ENCODE results near the gene PLSCR5. TPM values are rescaled to one million over a fixed set of nuclear protein-coding genes. Genes with fewer than 3 reads are reported as not detected.

The PLSCR5 gene
- total and polyA plus RNA-seq, 2 donors: not detected

GRCh38 chr3:146621723-146622122 lies 16.6 kb upstream of the PLSCR5 start:
- H3K36me3 ChIP-seq (ENCODE audit: insufficient read depth): no peaks in the 10 kb centered on the region
- H3K4me3 ChIP-seq (ENCODE audit: low read depth, low read length): no peak overlapping the region
- H3K27ac ChIP-seq (ENCODE audit: low read depth): no peak overlapping the region
- no peak for DNase-seq (ENCODE audit: extremely low spot score)
- no peaks in the 10 kb centered on the region for H3K4me1 ChIP-seq (ENCODE audit: insufficient read depth)

GRCh38 chr3:146612015-146612414 lies 6.9 kb upstream of the PLSCR5 start:
- WGBS: 91% methylated on average over 2 of the region's 2 CpGs
- Histone ChIP-seq H3K4me3 (ENCODE audit: low read depth, low read length) (no peak overlapping the region), H3K4me1 (ENCODE audit: insufficient read depth) (no peaks in the 10 kb centered on the region), H3K27ac (ENCODE audit: low read depth) (no peak overlapping the region), H3K36me3 (ENCODE audit: insufficient read depth) (no peaks in the 10 kb centered on the region)
- no peak for DNase-seq (ENCODE audit: extremely low spot score)

GRCh38 chr3:146611096-146611495 lies 6.0 kb upstream of the PLSCR5 start:
- WGBS: 45% methylated on average over 3 of the region's 3 CpGs
- no peak overlapping the region for H3K27ac ChIP-seq (ENCODE audit: low read depth)
- no peaks in the 10 kb centered on the region for H3K4me1 ChIP-seq (ENCODE audit: insufficient read depth)
- no peaks in the 10 kb centered on the region for H3K36me3 ChIP-seq (ENCODE audit: insufficient read depth)
- DNase-seq (ENCODE audit: extremely low spot score): no peak
- no peak overlapping the region for H3K4me3 ChIP-seq (ENCODE audit: low read depth, low read length)

- no peak for DNase-seq (ENCODE audit: extremely low spot score)
- Histone ChIP-seq H3K4me1 (ENCODE audit: insufficient read depth) (no peaks in the 10 kb centered on the region), H3K27ac (ENCODE audit: low read depth) (no peak overlapping the region), H3K36me3 (ENCODE audit: insufficient read depth) (no peaks in the 10 kb centered on the region), H3K4me3 (ENCODE audit: low read depth, low read length) (no peak overlapping the region)
- WGBS: 55% methylated on average over 3 of the region's 3 CpGs
Observed at GRCh38 chr3:146598535-146598934, 6.6 kb downstream of the PLSCR5 start.

GRCh38 chr3:146594843-146595482 lies 10.2 kb downstream of the PLSCR5 start:
- WGBS: 71% methylated on average over 7 of the region's 7 CpGs
- H3K4me3 ChIP-seq (ENCODE audit: low read depth, low read length): no peak overlapping the region
- no peaks in the 10 kb centered on the region for H3K36me3 ChIP-seq (ENCODE audit: insufficient read depth)
- no peak for DNase-seq (ENCODE audit: extremely low spot score)
- H3K27ac ChIP-seq (ENCODE audit: low read depth): no peak overlapping the region
- H3K4me1 ChIP-seq (ENCODE audit: insufficient read depth): no peaks in the 10 kb centered on the region

GRCh38 chr3:146593776-146594175 lies 11.4 kb downstream of the PLSCR5 start:
- Histone ChIP-seq H3K4me1 (ENCODE audit: insufficient read depth) (no peaks in the 10 kb centered on the region), H3K27ac (ENCODE audit: low read depth) (no peak overlapping the region), H3K4me3 (ENCODE audit: low read depth, low read length) (no peak overlapping the region), H3K36me3 (ENCODE audit: insufficient read depth) (no peaks in the 10 kb centered on the region)
- DNase-seq (ENCODE audit: extremely low spot score): no peak
- 65% methylated on average over 3 of the region's 3 CpGs for WGBS

- no peak for DNase-seq (ENCODE audit: extremely low spot score)
- Histone ChIP-seq H3K36me3 (ENCODE audit: insufficient read depth) (no peaks in the 10 kb centered on the region), H3K4me3 (ENCODE audit: low read depth, low read length) (no peak overlapping the region), H3K4me1 (ENCODE audit: insufficient read depth) (no peaks in the 10 kb centered on the region), H3K27ac (ENCODE audit: low read depth) (no peak overlapping the region)
- 51% methylated on average over 2 of the region's 2 CpGs for WGBS
Observed at GRCh38 chr3:146590521-146590920, 14.6 kb downstream of the PLSCR5 start.

GRCh38 chr3:146589899-146590508 lies 15.1 kb downstream of the PLSCR5 start:
- no peak for DNase-seq (ENCODE audit: extremely low spot score)
- Histone ChIP-seq H3K4me3 (ENCODE audit: low read depth, low read length) (no peak overlapping the region), H3K36me3 (ENCODE audit: insufficient read depth) (no peaks in the 10 kb centered on the region), H3K27ac (ENCODE audit: low read depth) (no peak overlapping the region), H3K4me1 (ENCODE audit: insufficient read depth) (no peaks in the 10 kb centered on the region)
- WGBS: 7% methylated on average over 1 of the region's 1 CpG

- Histone ChIP-seq H3K4me3 (ENCODE audit: low read depth, low read length) (no peak overlapping the region), H3K36me3 (ENCODE audit: insufficient read depth) (no peaks in the 10 kb centered on the region), H3K27ac (ENCODE audit: low read depth) (no peak overlapping the region), H3K4me1 (ENCODE audit: insufficient read depth) (no peaks in the 10 kb centered on the region)
- DNase-seq (ENCODE audit: extremely low spot score): no peak
Observed at GRCh38 chr3:146585156-146585555, 20.0 kb downstream of the PLSCR5 start.

GRCh38 chr3:146581951-146582467 lies 23.1 kb downstream of the PLSCR5 start:
- Histone ChIP-seq H3K36me3 (ENCODE audit: insufficient read depth) (no peaks in the 10 kb centered on the region), H3K4me1 (ENCODE audit: insufficient read depth) (no peaks in the 10 kb centered on the region), H3K27ac (ENCODE audit: low read depth) (no peak overlapping the region), H3K4me3 (ENCODE audit: low read depth, low read length) (no peak overlapping the region)
- DNase-seq (ENCODE audit: extremely low spot score): no peak

GRCh38 chr3:146581080-146581601 lies 24.0 kb downstream of the PLSCR5 start:
- Histone ChIP-seq H3K36me3 (ENCODE audit: insufficient read depth) (no peaks in the 10 kb centered on the region), H3K27ac (ENCODE audit: low read depth) (no peak overlapping the region), H3K4me1 (ENCODE audit: insufficient read depth) (no peaks in the 10 kb centered on the region), H3K4me3 (ENCODE audit: low read depth, low read length) (no peak overlapping the region)
- 52% methylated on average over 1 of the region's 1 CpG for WGBS
- no peak for DNase-seq (ENCODE audit: extremely low spot score)

- DNase-seq (ENCODE audit: extremely low spot score): no peak
- Histone ChIP-seq H3K36me3 (ENCODE audit: insufficient read depth) (no peaks in the 10 kb centered on the region), H3K4me3 (ENCODE audit: low read depth, low read length) (no peak overlapping the region), H3K4me1 (ENCODE audit: insufficient read depth) (no peaks in the 10 kb centered on the region), H3K27ac (ENCODE audit: low read depth) (no peak overlapping the region)
Observed at GRCh38 chr3:146577662-146578061, 27.5 kb downstream of the PLSCR5 start.

GRCh38 chr3:146575636-146576035 lies 29.5 kb downstream of the PLSCR5 start:
- Histone ChIP-seq H3K4me1 (ENCODE audit: insufficient read depth) (no peaks in the 10 kb centered on the region), H3K4me3 (ENCODE audit: low read depth, low read length) (no peak overlapping the region), H3K36me3 (ENCODE audit: insufficient read depth) (no peaks in the 10 kb centered on the region), H3K27ac (ENCODE audit: low read depth) (no peak overlapping the region)
- DNase-seq (ENCODE audit: extremely low spot score): no peak
- 73% methylated on average over 2 of the region's 2 CpGs for WGBS

GRCh38 chr3:146574173-146574572 lies 31.0 kb downstream of the PLSCR5 start:
- WGBS: 63% methylated on average over 1 of the region's 1 CpG
- H3K36me3 ChIP-seq (ENCODE audit: insufficient read depth): no peaks in the 10 kb centered on the region
- H3K4me3 ChIP-seq (ENCODE audit: low read depth, low read length): no peak overlapping the region
- H3K4me1 ChIP-seq (ENCODE audit: insufficient read depth): no peaks in the 10 kb centered on the region
- no peak overlapping the region for H3K27ac ChIP-seq (ENCODE audit: low read depth)
- no peak for DNase-seq (ENCODE audit: extremely low spot score)
